RWPE2 (cell line): Measurements from ENCODE around the gene HPGDS.
"Not testable (repeated sequence)": the region's sequence is repeated elsewhere in the genome, so short reads cannot be mapped to it uniquely, and the experiment has no call there.

Experiments
- ATAC-seq: fragments of 200-7000 bp; cut with Tn5 transposase; 3 replicates; pipeline ENCODE4 v1.9.1; 2021; ENCODE audit warnings: low read depth
- DNase-seq: peaks from one replicate; pipeline ENCODE4 v3.0.0-alpha.2; 2020; ENCODE audit warnings: low spot score
- H3K27ac ChIP-seq: fragments of 450-650 bp; 2 replicates; pipeline ENCODE4 v1.5.1; 2017; ENCODE audit warnings: mild to moderate bottlenecking; ENCODE audit not compliant: poor library complexity, severe bottlenecking
- H3K27me3 ChIP-seq: fragments of 250-450 bp; sonication (Bioruptor Pico); 2 replicates; pipeline ENCODE4 v1.5.1; 2021; ENCODE audit warnings: mild to moderate bottlenecking, moderate library complexity; ENCODE audit not compliant: insufficient read depth, poor library complexity, severe bottlenecking
- H3K36me3 ChIP-seq: fragments of 250-450 bp; sonication (Bioruptor Pico); 2 replicates; pipeline ENCODE4 v1.5.1; 2020; ENCODE audit warnings: low read depth, mild to moderate bottlenecking, moderate library complexity
- H3K4me1 ChIP-seq: fragments of 250-450 bp; sonication (Bioruptor Pico); 2 replicates; pipeline ENCODE4 v1.5.1; 2021; ENCODE audit warnings: mild to moderate bottlenecking, moderate library complexity; ENCODE audit not compliant: insufficient read depth, poor library complexity, severe bottlenecking
- H3K4me3 ChIP-seq: fragments of 250-450 bp; sonication (Bioruptor Pico); 2 replicates; pipeline ENCODE4 v1.5.1; 2021; ENCODE audit warnings: mild to moderate bottlenecking, moderate library complexity; ENCODE audit not compliant: severe bottlenecking
- H3K9me3 ChIP-seq: fragments of 250-450 bp; sonication (Bioruptor Pico); 2 replicates; pipeline ENCODE4 v1.5.1; 2021; ENCODE audit warnings: mild to moderate bottlenecking, moderate library complexity; ENCODE audit not compliant: severe bottlenecking
- TF ChIP-seq, protein P1 (sequence below): fragments of 450-650 bp; IDR thresholded peaks from one replicate; pipeline ENCODE4 v1.5.1; 2017; ENCODE audit warnings: mild to moderate bottlenecking, moderate library complexity; ENCODE audit not compliant: poor library complexity, severe bottlenecking

The HPGDS gene

DNA sequence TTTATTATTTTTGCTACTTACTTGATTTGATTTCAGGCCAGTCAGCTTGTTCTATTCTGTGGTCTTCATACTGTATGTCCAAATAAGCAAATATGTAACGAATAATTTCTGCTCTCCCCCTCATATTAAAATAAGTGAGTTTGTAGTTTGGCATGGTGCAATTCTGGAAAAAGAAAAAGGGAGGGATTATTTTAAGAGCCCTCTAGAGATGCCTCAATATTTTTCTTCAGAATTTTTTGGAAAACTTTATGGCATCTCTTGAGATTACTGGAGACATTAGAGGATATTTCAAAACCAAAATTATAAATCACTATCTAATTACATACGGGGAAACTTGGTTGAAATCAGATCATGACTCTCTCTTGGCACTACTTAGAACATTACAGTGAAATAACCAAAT, 8.2 kb downstream of the HPGDS start:
- no peak for DNase-seq
- no peak overlapping the region for H3K27ac ChIP-seq
- H3K27me3 ChIP-seq: no peaks in the 10 kb centered on the region
- no peaks in the 10 kb centered on the region for H3K36me3 ChIP-seq
- no peaks in the 10 kb centered on the region for H3K4me1 ChIP-seq
- H3K9me3 ChIP-seq: no peaks in the 10 kb centered on the region
- ATAC-seq: no peak
- TF ChIP-seq, protein P1, sequence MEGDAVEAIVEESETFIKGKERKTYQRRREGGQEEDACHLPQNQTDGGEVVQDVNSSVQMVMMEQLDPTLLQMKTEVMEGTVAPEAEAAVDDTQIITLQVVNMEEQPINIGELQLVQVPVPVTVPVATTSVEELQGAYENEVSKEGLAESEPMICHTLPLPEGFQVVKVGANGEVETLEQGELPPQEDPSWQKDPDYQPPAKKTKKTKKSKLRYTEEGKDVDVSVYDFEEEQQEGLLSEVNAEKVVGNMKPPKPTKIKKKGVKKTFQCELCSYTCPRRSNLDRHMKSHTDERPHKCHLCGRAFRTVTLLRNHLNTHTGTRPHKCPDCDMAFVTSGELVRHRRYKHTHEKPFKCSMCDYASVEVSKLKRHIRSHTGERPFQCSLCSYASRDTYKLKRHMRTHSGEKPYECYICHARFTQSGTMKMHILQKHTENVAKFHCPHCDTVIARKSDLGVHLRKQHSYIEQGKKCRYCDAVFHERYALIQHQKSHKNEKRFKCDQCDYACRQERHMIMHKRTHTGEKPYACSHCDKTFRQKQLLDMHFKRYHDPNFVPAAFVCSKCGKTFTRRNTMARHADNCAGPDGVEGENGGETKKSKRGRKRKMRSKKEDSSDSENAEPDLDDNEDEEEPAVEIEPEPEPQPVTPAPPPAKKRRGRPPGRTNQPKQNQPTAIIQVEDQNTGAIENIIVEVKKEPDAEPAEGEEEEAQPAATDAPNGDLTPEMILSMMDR: no peak
- no peak overlapping the region for H3K4me3 ChIP-seq

DNA sequence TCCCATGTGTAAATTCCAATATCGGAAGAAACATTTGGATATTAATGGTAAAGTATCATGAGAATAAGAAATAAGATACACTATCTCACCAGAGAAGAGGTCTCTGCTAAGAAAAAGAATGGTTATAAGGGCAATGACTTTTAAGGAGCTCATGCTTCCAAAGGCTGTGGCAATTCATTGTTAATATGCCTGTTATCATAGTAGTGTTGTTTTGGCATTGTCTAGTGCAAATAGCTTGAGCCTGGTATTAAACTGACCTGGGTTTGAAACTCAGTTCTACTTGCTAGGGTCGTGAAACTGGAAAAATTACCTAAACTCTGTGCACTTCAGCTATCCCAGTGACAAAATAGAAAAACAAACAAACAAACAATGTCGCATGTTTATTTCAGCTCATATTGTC, 8.8 kb downstream of the HPGDS start:
- Histone ChIP-seq H3K36me3 (no peaks in the 10 kb centered on the region), H3K27ac (no peak overlapping the region), H3K27me3 (no peaks in the 10 kb centered on the region), H3K9me3 (no peaks in the 10 kb centered on the region), H3K4me3 (no peak overlapping the region), H3K4me1 (no peaks in the 10 kb centered on the region)
- ATAC-seq (no peak), DNase-seq (no peak)
- TF ChIP-seq, protein P1: no peak

DNA sequence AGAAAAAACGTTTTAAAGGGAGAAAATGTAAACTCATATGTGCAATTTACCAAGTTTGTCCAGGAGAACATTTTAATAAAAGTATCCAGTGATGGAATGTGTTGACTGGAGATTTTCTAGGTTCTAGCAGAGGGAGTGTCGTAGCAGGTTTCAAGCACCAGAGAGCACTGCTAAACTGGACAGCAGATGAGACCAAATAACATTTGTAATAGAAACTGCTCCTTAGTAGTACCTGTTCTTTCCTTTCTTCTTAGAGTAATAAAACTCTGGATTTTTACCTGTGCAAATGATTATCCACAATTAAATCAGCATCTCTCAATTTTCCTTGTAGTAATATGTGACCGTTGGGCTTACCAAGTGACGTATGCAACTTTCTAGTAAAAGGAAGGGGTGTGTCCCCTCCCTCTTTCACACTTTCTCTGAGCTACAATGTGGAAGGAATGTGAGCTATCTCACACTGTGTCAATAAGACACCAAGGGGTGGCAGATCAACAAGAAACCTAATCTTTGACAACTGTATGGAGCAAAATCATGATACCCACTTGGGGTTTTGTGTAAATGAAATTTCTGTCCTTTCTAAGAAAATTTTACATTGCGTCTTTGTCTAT, 9.5 kb downstream of the HPGDS start:
- Histone ChIP-seq H3K4me1 (no peaks in the 10 kb centered on the region), H3K4me3 (no peak overlapping the region), H3K27me3 (no peaks in the 10 kb centered on the region), H3K9me3 (no peaks in the 10 kb centered on the region), H3K36me3 (no peaks in the 10 kb centered on the region), H3K27ac (no peak overlapping the region)
- no peak for DNase-seq
- no peak for ATAC-seq
- TF ChIP-seq, protein P1: no peak

DNA sequence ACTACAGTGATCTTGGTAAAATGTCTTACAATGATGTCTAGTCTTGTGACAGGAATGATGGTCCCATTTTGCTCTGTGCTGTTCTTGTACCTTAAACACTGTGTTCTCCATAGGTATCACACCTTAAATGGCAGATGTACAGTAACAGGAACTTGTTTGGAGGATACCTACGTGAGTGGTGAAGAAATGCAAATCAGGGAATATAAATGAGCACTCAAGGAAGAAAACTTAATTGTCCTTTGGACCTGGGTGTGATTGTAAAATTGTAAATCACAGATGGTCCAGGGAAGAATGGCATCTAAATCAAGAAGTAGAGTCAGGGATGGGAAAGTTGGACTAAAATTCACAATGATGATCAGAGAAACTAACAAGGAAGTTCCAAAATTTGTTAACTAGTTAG, 12.7 kb downstream of the HPGDS start:
- TF ChIP-seq, protein P1: no peak
- H3K4me3 ChIP-seq: no peak overlapping the region
- no peaks in the 10 kb centered on the region for H3K4me1 ChIP-seq
- no peaks in the 10 kb centered on the region for H3K36me3 ChIP-seq
- no peak for DNase-seq
- no peaks in the 10 kb centered on the region for H3K27me3 ChIP-seq
- H3K9me3 ChIP-seq: peaks cover 7% of the 10 kb centered on the region
- ATAC-seq: no peak
- H3K27ac ChIP-seq: no peak overlapping the region

DNA sequence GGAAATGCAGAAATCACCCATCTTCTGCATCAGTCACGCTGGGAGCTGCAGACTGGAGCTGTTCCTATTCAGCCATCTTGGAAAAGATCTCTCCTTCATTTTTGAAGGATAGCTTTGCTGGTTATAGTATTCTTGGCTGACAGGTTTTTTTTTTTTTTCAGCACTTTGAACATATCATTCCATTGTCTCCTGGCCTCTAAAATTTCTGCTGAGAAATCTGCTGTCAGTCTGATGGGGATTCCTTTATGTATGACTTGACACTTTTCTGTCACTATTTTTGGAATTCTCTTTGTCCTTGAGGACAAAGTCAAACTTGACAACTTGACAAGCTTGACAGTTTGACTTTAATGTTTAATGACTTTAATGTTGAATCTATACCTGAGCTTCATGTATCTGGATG, 16.8 kb downstream of the HPGDS start:
- no peaks in the 10 kb centered on the region for H3K4me1 ChIP-seq
- no peak for DNase-seq

DNA sequence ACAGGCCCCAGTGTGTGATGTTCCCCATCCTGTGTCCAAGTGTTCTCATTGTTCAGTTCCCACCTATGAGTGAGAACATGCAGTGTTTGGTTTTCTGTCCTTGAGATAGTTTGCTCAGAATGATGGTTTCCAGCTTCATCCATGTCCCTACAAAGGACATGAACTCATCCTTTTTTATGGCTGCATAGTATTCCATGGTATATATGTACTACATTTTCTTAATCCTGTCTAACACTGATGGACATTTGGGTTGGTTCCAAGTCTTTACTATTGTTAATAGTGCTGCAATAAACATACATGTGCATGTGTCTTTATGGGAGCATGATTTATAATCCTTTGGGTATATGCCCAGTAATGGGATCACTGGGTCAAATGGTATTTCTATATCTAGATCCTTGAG, 22.7 kb downstream of the HPGDS start:
- H3K27me3 ChIP-seq, ATAC-seq, H3K4me1 ChIP-seq, H3K27ac ChIP-seq, H3K36me3 ChIP-seq, DNase-seq, H3K9me3 ChIP-seq, H3K4me3 ChIP-seq: not testable (repeated sequence)

More for the DNA sequence above, 16.8 kb downstream of the HPGDS start:
- Histone ChIP-seq H3K27me3 (no peaks in the 10 kb centered on the region), H3K36me3 (no peaks in the 10 kb centered on the region), H3K4me3 (no peak overlapping the region), H3K27ac (no peak overlapping the region), H3K9me3 (peaks cover 7% of the 10 kb centered on the region)
- TF ChIP-seq, protein P1: no peak
- no peak for ATAC-seq
